ENCODE results near the gene ARSA. TPM values are rescaled to one million over a fixed set of nuclear protein-coding genes. Genes with fewer than 3 reads are reported as not detected.

Gene ARSA
- total and polyA plus RNA-seq, 4 donors = 6.8 to 28.0 (median 15.8) TPM

DNA sequence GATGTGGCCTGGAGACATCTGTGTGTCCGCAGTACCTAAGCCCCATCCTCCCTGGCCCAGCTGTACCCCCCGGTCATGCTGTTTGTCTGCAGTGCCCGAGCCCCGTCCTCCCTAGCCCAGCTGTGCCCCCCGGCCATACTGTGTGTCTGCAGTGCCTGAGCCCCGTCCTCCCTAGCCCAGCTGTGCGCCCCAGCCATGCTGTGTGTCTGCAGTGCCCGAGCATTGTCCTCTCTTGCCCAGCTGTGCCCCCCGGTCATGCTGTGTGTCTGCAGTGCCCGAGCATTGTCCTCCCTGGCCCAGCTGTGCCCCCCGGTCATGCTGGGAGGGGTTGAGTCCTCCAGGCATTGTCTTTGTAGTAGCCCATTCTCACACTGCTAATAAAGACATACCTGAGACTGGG, 7.6 kb upstream of the ARSA start (continued):
- TF ChIP-seq, protein P1, sequence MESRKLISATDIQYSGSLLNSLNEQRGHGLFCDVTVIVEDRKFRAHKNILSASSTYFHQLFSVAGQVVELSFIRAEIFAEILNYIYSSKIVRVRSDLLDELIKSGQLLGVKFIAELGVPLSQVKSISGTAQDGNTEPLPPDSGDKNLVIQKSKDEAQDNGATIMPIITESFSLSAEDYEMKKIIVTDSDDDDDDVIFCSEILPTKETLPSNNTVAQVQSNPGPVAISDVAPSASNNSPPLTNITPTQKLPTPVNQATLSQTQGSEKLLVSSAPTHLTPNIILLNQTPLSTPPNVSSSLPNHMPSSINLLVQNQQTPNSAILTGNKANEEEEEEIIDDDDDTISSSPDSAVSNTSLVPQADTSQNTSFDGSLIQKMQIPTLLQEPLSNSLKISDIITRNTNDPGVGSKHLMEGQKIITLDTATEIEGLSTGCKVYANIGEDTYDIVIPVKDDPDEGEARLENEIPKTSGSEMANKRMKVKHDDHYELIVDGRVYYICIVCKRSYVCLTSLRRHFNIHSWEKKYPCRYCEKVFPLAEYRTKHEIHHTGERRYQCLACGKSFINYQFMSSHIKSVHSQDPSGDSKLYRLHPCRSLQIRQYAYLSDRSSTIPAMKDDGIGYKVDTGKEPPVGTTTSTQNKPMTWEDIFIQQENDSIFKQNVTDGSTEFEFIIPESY (IDR thresholded peaks at IDR 0.05) = no peak
- TF ChIP-seq HNF4G (IDR thresholded peaks at IDR 0.05) = no peak
- no peak for TF ChIP-seq FOXA1 (IDR thresholded peaks at IDR 0.05)
- TF ChIP-seq EGR1 (IDR thresholded peaks at IDR 0.05; ENCODE audit: low read depth in 2 of 2) = no peak
- TF ChIP-seq HNF4A (conservative IDR thresholded peaks at IDR 0.05) = no peak
- no peak for TF ChIP-seq RAD21 (IDR thresholded peaks at IDR 0.05)

DNA sequence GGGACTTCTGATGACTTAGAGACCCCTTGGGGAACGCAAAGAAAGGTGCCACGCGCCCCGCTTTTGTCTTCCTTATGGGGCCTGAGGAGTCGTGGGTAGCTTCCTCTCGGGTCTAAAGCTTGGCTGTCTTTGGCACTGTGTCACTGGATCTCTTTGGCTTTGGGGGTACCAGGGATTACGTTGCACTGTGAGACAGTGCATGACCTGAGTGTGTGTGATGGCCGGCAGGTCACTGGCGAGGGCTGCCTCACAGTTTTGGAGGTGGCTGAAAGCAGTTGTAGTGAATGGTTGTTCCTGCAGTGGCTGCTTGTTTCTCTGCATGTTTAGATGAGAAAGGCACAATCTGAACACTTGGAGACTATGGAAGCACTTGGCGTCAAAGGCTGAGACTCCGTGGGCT, 5.8 kb upstream of the ARSA start:
- DNase-seq (ENCODE audit: low spot score) = no peak
- H3K9me3 ChIP-seq (ENCODE audit: control insufficient read depth in 4 of 4, low read length in 3 of 4) = no peaks in the 10 kb centered on the region
- H3K9ac ChIP-seq (ENCODE audit: low read depth in 1 of 2, low read length in 2 of 2) = no peak overlapping the region
- no peak overlapping the region for H3K27ac ChIP-seq (ENCODE audit: low read depth in 1 of 2, low read length in 2 of 2)
- TF ChIP-seq, protein P2, sequence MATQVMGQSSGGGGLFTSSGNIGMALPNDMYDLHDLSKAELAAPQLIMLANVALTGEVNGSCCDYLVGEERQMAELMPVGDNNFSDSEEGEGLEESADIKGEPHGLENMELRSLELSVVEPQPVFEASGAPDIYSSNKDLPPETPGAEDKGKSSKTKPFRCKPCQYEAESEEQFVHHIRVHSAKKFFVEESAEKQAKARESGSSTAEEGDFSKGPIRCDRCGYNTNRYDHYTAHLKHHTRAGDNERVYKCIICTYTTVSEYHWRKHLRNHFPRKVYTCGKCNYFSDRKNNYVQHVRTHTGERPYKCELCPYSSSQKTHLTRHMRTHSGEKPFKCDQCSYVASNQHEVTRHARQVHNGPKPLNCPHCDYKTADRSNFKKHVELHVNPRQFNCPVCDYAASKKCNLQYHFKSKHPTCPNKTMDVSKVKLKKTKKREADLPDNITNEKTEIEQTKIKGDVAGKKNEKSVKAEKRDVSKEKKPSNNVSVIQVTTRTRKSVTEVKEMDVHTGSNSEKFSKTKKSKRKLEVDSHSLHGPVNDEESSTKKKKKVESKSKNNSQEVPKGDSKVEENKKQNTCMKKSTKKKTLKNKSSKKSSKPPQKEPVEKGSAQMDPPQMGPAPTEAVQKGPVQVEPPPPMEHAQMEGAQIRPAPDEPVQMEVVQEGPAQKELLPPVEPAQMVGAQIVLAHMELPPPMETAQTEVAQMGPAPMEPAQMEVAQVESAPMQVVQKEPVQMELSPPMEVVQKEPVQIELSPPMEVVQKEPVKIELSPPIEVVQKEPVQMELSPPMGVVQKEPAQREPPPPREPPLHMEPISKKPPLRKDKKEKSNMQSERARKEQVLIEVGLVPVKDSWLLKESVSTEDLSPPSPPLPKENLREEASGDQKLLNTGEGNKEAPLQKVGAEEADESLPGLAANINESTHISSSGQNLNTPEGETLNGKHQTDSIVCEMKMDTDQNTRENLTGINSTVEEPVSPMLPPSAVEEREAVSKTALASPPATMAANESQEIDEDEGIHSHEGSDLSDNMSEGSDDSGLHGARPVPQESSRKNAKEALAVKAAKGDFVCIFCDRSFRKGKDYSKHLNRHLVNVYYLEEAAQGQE (IDR thresholded peaks at IDR 0.05) = no peak
- TF ChIP-seq, protein P1 (IDR thresholded peaks at IDR 0.05) = no peak
- no peak for TF ChIP-seq HNF4A (conservative IDR thresholded peaks at IDR 0.05)
- no peak for TF ChIP-seq FOXA1 (IDR thresholded peaks at IDR 0.05)
- TF ChIP-seq SP1 (IDR thresholded peaks at IDR 0.05) = no peak
- no peak for TF ChIP-seq NR2F2 (IDR thresholded peaks at IDR 0.05)
- TF ChIP-seq, protein P3, sequence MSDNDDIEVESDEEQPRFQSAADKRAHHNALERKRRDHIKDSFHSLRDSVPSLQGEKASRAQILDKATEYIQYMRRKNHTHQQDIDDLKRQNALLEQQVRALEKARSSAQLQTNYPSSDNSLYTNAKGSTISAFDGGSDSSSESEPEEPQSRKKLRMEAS (IDR thresholded peaks at IDR 0.05) = no peak
- TF ChIP-seq YY1 (IDR thresholded peaks at IDR 0.05) = no peak
- no peak for TF ChIP-seq JUND (IDR thresholded peaks at IDR 0.05)
- no peak for TF ChIP-seq GABPA (IDR thresholded peaks at IDR 0.05 in 1 of 2, conservative IDR thresholded peaks at IDR 0.05 in 1 of 2)
- TF ChIP-seq FOXA2 (IDR thresholded peaks at IDR 0.05) = no peak
- no peak for TF ChIP-seq TAF1 (conservative IDR thresholded peaks at IDR 0.05)
- WGBS = 96% methylated on average over 11 of the region's 11 CpGs
- no peaks in the 10 kb centered on the region for H3K36me3 ChIP-seq (ENCODE audit: control insufficient read depth in 4 of 4, insufficient read depth in 3 of 4, low read depth in 1 of 4, low read length in 3 of 4)
- H3K27me3 ChIP-seq (ENCODE audit: control insufficient read depth in 4 of 4, insufficient read depth in 4 of 4, low read length in 3 of 4) = no peaks in the 10 kb centered on the region
- peaks cover 2 to 8% (median 4%) of the 10 kb centered on the region in 4 donors for H3K4me1 ChIP-seq (ENCODE audit: control insufficient read depth in 4 of 4, insufficient read depth in 4 of 4, low read length in 3 of 4)
- H3K4me3 ChIP-seq (ENCODE audit: low read depth in 1 of 3, low read length in 3 of 3) = no peak overlapping the region
